Fibroblast of mammary gland (primary cell): ENCODE measurements around the gene TMED6.

Experiments used
- DNase-seq: peaks from one replicate; pipeline ENCODE4 v3.0.0-alpha.2; 2010; ENCODE audit warnings: low read depth
- H3K4me3 ChIP-seq: 2 replicates; pipeline ENCODE4 v1.5.1; 2011; ENCODE audit warnings: low read depth, mild to moderate bottlenecking, low read length, moderate library complexity; ENCODE audit not compliant: control insufficient read depth
- TF ChIP-seq, protein P1 (sequence below): conservative IDR thresholded peaks from 2 replicates; pipeline ENCODE4 v1.5.1; 2011; ENCODE audit warnings: low read depth, low read length, inconsistent platforms; ENCODE audit not compliant: control insufficient read depth, insufficient read depth

The TMED6 gene

DNA sequence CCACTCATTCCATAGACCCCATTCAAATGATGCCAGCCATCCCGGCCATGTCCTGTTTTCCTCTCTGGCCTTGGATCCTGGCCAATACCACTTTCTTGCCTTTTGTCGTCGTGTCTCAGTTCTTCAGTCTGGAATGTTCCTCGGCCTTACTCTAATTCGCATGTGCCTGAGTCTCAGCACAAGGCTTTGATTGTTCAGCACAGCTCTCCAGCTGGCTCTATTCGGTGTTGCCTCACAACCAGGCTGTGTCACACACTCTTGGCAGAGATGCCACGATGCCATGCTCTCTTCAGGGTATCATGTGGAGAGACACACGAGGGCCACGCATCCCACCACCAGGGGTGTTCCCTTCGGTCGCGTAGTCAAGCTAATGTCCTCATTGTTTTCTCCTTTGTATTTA, 42.3 kb downstream of the TMED6 start:
- TF ChIP-seq, protein P1, sequence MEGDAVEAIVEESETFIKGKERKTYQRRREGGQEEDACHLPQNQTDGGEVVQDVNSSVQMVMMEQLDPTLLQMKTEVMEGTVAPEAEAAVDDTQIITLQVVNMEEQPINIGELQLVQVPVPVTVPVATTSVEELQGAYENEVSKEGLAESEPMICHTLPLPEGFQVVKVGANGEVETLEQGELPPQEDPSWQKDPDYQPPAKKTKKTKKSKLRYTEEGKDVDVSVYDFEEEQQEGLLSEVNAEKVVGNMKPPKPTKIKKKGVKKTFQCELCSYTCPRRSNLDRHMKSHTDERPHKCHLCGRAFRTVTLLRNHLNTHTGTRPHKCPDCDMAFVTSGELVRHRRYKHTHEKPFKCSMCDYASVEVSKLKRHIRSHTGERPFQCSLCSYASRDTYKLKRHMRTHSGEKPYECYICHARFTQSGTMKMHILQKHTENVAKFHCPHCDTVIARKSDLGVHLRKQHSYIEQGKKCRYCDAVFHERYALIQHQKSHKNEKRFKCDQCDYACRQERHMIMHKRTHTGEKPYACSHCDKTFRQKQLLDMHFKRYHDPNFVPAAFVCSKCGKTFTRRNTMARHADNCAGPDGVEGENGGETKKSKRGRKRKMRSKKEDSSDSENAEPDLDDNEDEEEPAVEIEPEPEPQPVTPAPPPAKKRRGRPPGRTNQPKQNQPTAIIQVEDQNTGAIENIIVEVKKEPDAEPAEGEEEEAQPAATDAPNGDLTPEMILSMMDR: no peak
- no peak overlapping the region for H3K4me3 ChIP-seq
- DNase-seq: no peak

DNA sequence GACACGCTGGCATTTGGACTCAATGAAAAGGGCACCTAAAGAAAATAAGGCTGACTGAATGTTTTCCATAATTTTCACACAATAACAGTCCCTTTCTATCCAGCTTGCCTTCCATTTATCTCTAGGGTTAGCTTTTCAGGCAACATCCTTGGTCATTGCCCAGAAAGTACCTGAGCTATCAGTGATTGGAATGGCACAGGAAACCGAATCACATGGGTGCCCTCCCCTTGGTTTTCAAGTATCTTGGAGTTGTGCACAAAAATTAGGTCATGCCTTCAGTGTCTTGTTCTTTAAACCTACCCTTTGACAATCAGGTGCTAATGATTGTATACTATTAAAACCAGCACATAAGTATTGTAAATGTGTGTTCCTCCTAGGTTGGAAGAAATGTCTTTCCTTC, 43.7 kb downstream of the TMED6 start:
- no peak for DNase-seq

DNA sequence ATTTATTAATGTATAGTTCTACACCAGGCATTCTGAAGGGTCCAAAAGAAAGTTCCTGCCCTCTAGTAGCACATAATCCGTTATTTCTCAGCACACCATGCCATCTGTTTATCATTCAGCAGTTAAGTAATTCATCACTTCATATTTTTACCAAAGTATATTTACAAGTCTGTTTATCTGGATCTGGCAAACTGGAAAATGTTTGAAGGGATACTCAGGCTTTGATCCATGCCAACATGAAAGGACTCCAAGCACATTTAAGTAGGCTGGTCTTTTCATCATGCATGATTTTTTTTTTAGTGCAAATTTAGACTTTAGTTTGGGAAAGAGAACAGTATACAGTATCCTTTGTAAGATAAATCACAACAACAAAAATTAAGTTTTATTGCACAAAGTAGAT, 44.5 kb downstream of the TMED6 start:
- no peak for DNase-seq
- TF ChIP-seq, protein P1: no peak
- no peak overlapping the region for H3K4me3 ChIP-seq

More for the DNA sequence above, 43.7 kb downstream of the TMED6 start:
- no peak overlapping the region for H3K4me3 ChIP-seq
- TF ChIP-seq, protein P1: no peak

DNA sequence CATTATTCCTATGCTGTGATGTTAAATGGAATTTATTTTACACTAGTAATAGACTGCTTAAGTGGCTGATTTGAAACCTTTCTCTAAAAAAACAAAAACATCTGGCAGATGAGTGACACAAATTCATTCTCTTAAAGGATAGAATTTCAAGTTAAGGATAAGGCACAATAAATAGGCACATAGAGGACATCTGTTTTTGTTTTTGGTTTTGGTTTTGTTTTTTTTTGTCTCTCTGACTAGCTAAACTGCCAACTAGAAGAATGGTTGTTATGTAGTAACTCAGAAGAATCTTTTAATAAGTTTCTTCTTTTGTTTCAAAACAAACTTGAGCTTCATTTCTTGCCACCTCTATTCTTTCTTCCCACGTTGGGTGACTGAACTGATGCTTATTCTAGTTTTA, 45.6 kb downstream of the TMED6 start:
- no peak overlapping the region for H3K4me3 ChIP-seq
- peak; percentile 34 for DNase-seq
- TF ChIP-seq, protein P1: no peak

DNA sequence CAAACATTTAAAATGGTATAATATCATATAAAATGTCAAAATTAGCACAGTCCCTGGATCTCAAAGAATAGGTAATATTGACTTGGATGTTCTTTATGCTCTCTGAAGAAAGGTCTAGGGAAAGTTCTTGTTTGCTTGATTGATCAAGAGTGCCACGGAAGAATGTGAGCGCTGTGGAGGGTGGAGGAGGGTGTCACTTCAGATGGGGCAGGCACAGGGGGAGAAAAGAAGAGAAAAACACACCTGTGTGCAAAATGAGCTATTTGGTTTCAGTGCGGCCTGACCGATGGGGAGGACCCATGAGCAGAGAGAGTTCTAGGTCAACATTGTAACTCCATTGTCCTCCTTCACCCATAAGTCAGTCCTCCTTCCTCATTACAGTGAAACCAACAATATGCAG, 49.3 kb downstream of the TMED6 start:
- no peak for DNase-seq
- TF ChIP-seq, protein P1: no peak
- H3K4me3 ChIP-seq: no peak overlapping the region

DNA sequence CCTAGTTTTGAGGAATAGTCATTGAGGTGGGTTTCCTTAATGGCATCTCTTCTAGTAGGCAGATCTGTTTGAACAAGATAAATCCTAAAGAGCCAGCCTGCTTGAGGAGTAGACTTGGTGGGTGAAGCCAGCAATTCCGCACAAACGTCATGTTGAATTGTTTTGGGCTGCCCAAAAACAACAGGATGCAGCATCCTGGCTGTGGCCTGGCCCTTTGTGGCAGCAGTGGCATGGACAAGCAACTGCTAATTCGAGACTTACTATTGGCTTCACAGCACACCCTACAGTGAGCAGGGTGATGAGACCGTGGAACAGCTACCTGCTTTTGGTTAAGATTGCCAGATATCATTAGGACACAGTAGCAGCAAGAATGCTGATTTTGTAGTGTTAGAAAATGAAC, 49.7 kb downstream of the TMED6 start:
- TF ChIP-seq, protein P1: no peak
- no peak for DNase-seq
- no peak overlapping the region for H3K4me3 ChIP-seq

DNA sequence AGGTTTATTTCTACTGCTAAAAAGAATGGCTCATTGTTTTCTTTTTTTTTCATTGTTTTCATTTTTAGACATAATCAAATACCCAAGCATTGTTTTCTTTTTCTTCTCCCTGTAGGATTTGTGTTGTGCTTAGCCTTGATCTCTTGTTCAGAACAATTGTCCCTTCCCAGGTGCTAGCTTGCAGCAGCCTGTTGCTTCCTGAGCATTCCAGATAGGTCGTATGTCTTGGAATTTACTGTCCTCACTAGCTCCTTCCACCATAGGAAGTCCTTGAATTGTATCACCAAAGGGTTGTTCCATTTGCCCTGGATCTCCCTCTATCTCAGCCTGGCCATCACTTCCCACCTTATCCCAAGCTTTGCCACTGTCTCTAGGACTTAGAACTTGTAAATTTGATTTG, 50.4 kb downstream of the TMED6 start:
- no peak for DNase-seq
- TF ChIP-seq, protein P1: no peak

More for the DNA sequence above, 50.4 kb downstream of the TMED6 start:
- H3K4me3 ChIP-seq: no peak overlapping the region
